ENCODE measurements around the gene XPO1.

DNA sequence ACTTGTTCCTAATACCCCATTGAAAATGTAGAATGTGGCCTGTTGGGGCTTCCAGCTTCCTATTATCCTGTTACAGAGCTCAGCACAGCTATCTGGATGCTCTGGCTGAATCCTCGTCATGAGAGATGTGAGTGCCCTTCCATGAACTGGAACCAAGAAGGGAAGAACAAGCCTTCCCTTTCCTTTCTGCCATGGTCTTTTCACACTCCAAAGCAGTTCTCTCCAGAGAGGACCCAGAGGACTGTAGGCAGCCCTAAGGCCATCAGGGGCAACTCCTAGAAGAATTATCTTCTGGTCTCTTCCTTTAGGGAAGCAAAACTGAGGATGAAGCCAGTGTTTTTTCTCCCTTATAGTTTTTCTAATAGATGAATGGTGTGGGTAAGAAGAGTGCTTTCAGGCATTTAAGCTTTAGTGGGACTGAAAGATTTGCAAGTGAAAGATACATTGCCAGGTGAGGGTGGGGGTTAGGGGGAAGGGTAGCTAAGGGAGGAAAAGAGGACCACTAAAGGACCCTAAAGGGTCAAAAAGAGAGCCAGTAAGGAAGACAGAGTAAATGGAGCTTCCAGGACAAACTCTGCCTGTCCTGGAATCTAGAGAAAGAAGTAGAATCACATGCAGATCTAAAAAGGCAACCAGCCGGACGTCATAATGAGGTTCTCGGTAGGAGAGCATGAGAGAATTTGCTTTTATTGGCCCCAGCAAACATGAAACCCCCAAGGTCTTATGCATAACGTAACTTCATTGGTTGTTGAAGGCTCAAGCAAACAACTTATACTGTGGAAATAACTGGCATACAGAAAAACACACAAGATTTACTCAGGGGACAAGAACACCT lies 12.4 kb upstream of the XPO1 start:
- no peak for TF ChIP-seq POLR2A (IDR thresholded peaks at IDR 0.05; ENCODE audit: low read length)
- no peak for TF ChIP-seq GATA1 (IDR thresholded peaks at IDR 0.05; ENCODE audit: low read depth, low read length)
